Body of pancreas (tissue), 4 donors: ENCODE results near the gene NWD2.

Source experiments
- CTCF ChIP-seq, 7 experiments: fragments of 450-650 bp in 4 of 7; fragments of 200-600 bp in 3 of 7; sonication (generic) in 3 of 7; IDR thresholded peaks; one replicate each; pipeline ENCODE4 v1.5.1; 2016 to 2019; ENCODE audit warnings: antibody characterized with exemption in 7 of 7
- POLR2A ChIP-seq, 3 donors: fragments of 450-650 bp; IDR thresholded peaks; one replicate each; pipeline ENCODE4 v1.6.1; 2016; ENCODE audit warnings: antibody characterized with exemption in 3 of 3, mild to moderate bottlenecking in 2 of 3

- TF ChIP-seq CTCF (IDR thresholded peaks at IDR 0.05) (no peak), POLR2A (IDR thresholded peaks at IDR 0.05) (no peak)
Measured at GRCh38 chr4:37473807-37474206, 229.3 kb downstream of the NWD2 start.
